HG03558 (cell line): ENCODE measurements around the gene SYCN.

Experiments
- ATAC-seq: cut with Tn5 transposase; IDR thresholded peaks from one replicate; pipeline ENCODE4 v1.9.1; 2021; ENCODE audit warnings: moderate number of reproducible peaks; ENCODE audit not compliant: unreplicated experiment; ENCODE audit errors: extremely low read depth

SYCN gene

DNA sequence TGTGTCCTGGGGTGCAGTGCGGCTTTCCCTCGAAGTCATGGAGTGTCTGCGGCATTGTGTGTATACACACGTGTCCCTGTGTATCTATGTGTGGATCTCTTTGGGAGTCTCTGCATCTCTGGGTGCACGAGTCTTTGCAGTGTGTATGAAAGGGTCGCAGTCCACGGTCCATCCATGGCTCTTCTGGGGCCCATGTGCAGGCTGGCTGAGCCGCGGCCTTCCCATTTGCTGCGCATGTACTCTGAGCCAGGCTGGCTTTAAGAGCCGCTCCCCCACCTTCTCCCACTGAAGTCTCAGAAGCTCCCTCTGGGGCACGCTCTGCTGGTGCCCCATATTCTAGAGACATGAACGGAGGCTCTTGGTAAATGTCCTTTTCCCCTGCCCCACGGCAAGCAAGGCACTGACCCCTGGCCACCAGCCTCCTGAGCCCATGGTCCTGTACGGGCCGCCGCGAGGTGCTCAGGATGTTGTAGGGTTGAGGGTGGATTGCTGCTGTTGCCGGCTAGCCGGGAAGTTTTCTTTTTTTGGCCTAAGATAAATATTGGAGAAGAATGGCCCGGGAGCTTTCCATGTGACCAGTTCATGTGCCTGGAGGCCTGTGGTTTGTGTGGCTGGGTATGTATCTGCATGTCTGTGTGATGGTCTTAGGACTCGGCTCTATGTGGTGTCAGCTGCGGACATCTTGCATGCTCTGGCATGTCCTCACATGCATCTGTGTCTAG lies 46.6 kb downstream of the SYCN start:
- ATAC-seq, result no peak

DNA sequence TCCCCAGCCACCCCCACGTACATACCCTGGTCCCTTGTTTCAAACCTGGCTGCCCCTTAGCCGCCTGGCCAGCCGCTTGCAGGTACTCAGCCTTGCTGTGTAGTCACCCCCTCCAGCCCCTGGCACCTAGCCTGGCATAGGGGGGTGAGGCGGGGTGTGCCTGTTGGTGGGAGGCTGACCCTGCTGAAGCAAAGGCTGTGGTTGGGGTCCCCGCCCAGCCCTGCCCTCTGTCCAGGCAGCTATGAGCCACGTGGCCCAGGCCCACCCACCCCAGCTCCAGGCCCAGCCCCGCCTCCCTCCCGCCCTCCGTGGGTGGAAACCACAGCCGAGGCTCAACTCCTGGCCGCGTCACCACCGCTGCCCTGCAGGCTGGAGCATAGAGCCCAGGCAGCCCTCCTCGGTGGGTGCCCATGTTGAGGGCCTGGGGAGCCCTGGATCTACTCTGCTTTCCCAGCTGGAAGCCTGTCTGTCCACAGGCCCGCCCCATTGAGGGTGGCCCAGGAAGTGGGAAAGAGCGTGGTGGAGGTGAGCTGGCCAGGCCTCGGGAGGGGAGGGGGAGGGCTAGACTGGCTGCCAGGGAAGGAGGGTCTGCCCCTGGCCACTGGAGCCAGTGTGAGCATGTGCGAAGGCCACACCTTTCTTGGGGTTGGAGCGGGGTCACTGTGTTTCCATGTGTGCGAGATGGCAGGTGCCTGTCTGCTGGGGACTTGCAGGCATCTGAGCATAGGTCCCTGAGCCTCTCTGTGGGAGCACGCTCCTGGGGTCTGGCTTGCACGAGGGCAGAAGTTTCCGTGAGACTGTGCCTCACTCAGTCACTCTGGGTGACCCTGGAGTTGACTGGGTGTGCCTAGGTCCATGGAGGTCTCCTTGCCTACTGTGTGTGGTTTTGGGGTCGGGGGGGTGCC lies 47.5 kb downstream of the SYCN start:
- no peak for ATAC-seq

DNA sequence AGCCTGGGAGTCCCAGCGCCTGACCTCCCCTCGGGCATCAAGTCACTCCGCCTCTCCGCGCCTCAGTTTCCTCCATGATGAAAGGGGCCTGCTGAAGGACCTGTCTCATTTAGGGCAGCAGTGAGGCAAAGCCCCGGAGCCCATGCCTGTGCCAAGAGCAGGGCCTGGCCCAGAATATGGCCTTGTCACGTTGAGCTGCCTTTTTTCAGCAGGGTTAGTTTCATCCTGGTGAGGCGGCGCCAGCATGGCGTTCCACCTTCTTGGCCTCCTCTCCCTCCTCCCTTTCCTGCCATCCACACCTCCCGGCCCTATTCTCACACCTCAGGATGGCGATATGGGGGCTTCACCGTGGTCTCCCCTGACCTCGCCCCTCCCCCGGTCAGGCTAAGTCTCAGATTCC lies 48.3 kb downstream of the SYCN start:
- no peak for ATAC-seq

GRCh38 chr19:39155114-39155700 lies 48.9 kb downstream of the SYCN start:
- ATAC-seq, result no peak

DNA sequence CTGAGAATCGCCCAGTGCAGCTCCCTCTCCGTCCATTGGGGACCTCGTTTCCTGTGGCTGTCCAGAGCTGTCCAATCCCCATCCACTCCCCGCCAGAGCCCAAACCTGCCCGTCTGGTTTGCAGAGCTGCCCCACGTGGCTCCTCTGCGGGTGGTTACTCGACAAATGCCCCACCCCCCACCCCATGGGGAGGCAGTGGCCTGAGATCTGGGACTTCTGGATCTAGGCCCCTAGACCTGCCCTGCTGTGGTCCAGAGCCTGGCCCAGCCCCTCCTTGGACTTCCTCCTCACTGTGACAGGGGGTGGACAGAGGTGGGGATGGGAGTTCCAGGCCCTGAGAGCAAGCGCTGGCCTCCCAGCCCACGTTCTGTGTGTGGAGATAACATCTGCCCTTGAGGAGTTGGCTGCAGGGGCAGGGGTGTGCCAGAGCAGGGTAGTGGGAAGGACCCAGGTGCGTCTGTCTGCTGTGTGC lies 49.4 kb downstream of the SYCN start:
- no peak for ATAC-seq

GRCh38 chr19:39154100-39154628 lies 49.9 kb downstream of the SYCN start:
- ATAC-seq, result no peak
